ENCODE results near the gene ZNF835.
"Not testable (repeated sequence)": the region's sequence is repeated elsewhere in the genome, so short reads cannot be mapped to it uniquely, and the experiment has no call there.

The ZNF835 gene

DNA sequence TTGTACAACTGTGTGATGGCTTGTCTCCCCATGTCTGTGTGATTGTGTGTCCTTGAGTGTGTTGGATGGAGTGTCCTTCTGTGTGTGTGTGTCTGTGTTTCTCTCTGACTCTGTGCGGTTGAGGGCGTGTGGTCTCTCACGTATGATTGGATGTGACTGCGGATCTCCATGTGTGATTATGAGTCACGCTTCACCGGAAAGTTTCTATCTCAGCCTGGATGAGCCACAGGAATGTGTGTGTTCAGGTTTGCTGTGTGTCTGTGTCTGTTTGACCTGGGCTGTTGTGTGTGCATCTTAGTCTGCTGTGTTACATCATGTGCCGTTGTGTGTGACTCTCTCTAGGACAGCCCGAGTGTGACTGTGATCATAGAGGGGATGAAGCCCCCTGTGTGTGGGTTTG is 15.5 kb upstream of the ZNF835 start:
- ATAC-seq (ENCODE audit: insufficient read depth, low read depth) (no peak), DNase-seq (no peak)
- Histone ChIP-seq H3K4me2 (ENCODE audit: insufficient read depth, low read length) (no peak overlapping the region), H3K36me3 (ENCODE audit: insufficient read depth, low read length) (no peaks in the 10 kb centered on the region), H3K79me2 (ENCODE audit: insufficient read depth, low read length) (no peaks in the 10 kb centered on the region), H2AFZ (ENCODE audit: low read depth, low read length) (no peak overlapping the region), H3K9me3 (ENCODE audit: insufficient read depth, low read length, severe bottlenecking) (no peaks in the 10 kb centered on the region), H3K27ac (ENCODE audit: low read length) (no peak overlapping the region), H3K4me1 (ENCODE audit: insufficient read depth, low read length) (no peaks in the 10 kb centered on the region), H4K20me1 (ENCODE audit: insufficient read depth, low read length) (no peaks in the 10 kb centered on the region), H3K27me3 (ENCODE audit: insufficient read depth, low read length, poor library complexity) (no peaks in the 10 kb centered on the region), H3K4me3 (ENCODE audit: low read depth in 1 of 2, low read length in 2 of 2) (no peak overlapping the region), H3K9ac (ENCODE audit: low read depth, low read length) (no peak overlapping the region)
- no peak for TF ChIP-seq EZH2 (IDR thresholded peaks at IDR 0.05; ENCODE audit: borderline replicate concordance, low read depth, low read length, severe bottlenecking)
- TF ChIP-seq, protein P1, sequence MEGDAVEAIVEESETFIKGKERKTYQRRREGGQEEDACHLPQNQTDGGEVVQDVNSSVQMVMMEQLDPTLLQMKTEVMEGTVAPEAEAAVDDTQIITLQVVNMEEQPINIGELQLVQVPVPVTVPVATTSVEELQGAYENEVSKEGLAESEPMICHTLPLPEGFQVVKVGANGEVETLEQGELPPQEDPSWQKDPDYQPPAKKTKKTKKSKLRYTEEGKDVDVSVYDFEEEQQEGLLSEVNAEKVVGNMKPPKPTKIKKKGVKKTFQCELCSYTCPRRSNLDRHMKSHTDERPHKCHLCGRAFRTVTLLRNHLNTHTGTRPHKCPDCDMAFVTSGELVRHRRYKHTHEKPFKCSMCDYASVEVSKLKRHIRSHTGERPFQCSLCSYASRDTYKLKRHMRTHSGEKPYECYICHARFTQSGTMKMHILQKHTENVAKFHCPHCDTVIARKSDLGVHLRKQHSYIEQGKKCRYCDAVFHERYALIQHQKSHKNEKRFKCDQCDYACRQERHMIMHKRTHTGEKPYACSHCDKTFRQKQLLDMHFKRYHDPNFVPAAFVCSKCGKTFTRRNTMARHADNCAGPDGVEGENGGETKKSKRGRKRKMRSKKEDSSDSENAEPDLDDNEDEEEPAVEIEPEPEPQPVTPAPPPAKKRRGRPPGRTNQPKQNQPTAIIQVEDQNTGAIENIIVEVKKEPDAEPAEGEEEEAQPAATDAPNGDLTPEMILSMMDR (IDR thresholded peaks at IDR 0.05; ENCODE audit: borderline replicate concordance, extremely low read depth, low read length, poor library complexity, severe bottlenecking), result no peak

DNA sequence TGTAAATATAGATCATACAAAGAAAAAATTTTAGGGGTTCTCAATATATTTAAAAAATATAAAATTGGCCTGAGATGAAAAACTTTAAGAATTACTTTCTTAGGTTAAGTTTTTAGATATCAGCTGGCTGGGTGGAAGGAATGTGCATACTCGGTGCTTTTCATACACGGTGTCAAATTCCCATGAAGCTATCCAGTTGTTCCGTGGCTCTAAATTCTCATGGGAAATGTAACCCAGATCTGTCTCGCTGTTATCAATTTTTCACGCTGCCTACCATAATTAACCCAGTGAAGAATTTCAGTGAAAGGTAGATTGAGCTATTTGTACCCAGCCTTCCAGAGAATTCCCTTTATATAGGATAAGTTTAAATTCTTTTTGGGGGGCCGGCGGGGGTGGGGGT is 11.6 kb upstream of the ZNF835 start:
- Histone ChIP-seq H3K36me3 (ENCODE audit: insufficient read depth, low read length) (no peaks in the 10 kb centered on the region), H3K9me3 (ENCODE audit: insufficient read depth, low read length, severe bottlenecking) (no peaks in the 10 kb centered on the region), H3K4me2 (ENCODE audit: insufficient read depth, low read length) (no peak overlapping the region), H3K79me2 (ENCODE audit: insufficient read depth, low read length) (no peaks in the 10 kb centered on the region), H3K4me1 (ENCODE audit: insufficient read depth, low read length) (no peaks in the 10 kb centered on the region), H3K9ac (ENCODE audit: low read depth, low read length) (no peak overlapping the region), H4K20me1 (ENCODE audit: insufficient read depth, low read length) (no peaks in the 10 kb centered on the region), H2AFZ (ENCODE audit: low read depth, low read length) (no peak overlapping the region), H3K4me3 (ENCODE audit: low read depth in 1 of 2, low read length in 2 of 2) (no peak overlapping the region), H3K27me3 (ENCODE audit: insufficient read depth, low read length, poor library complexity) (no peaks in the 10 kb centered on the region), H3K27ac (ENCODE audit: low read length) (no peak overlapping the region)
- ATAC-seq (ENCODE audit: insufficient read depth, low read depth), result no peak
- TF ChIP-seq, protein P1 (IDR thresholded peaks at IDR 0.05; ENCODE audit: borderline replicate concordance, extremely low read depth, low read length, poor library complexity, severe bottlenecking), result no peak
- TF ChIP-seq EZH2 (IDR thresholded peaks at IDR 0.05; ENCODE audit: borderline replicate concordance, low read depth, low read length, severe bottlenecking), result no peak
- DNase-seq, result no peak

DNA sequence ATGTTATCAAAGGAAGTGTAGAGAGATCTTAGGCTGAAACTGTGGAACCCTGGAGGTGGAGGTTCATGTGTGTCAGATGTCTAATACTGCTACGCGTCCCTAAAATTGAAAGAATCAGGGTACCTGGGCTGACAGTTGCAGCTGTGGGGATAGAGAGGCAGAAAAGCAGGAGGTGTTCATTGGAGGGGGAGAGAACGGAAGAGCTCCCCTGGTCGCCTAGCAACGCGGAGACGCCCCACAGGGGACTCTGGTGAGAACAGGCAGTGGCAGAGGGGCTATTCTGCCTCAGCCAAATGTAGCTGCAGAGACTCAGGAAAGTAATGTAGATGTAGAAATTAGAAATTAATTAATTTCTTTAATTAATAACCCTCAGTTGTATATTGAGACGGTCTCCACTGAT is 10.1 kb upstream of the ZNF835 start:
- no peak for ATAC-seq (ENCODE audit: insufficient read depth, low read depth)
- H3K4me3 ChIP-seq (ENCODE audit: low read depth in 1 of 2, low read length in 2 of 2), result no peak overlapping the region
- no peaks in the 10 kb centered on the region for H3K4me1 ChIP-seq (ENCODE audit: insufficient read depth, low read length)
- no peaks in the 10 kb centered on the region for H4K20me1 ChIP-seq (ENCODE audit: insufficient read depth, low read length)
- H3K27ac ChIP-seq (ENCODE audit: low read length), result no peak overlapping the region
- no peaks in the 10 kb centered on the region for H3K27me3 ChIP-seq (ENCODE audit: insufficient read depth, low read length, poor library complexity)
- no peak overlapping the region for H2AFZ ChIP-seq (ENCODE audit: low read depth, low read length)
- H3K9me3 ChIP-seq (ENCODE audit: insufficient read depth, low read length, severe bottlenecking), result no peaks in the 10 kb centered on the region
- no peak overlapping the region for H3K9ac ChIP-seq (ENCODE audit: low read depth, low read length)
- H3K4me2 ChIP-seq (ENCODE audit: insufficient read depth, low read length), result no peak overlapping the region
- H3K79me2 ChIP-seq (ENCODE audit: insufficient read depth, low read length), result no peaks in the 10 kb centered on the region
- TF ChIP-seq, protein P1 (IDR thresholded peaks at IDR 0.05; ENCODE audit: borderline replicate concordance, extremely low read depth, low read length, poor library complexity, severe bottlenecking), result no peak
- TF ChIP-seq EZH2 (IDR thresholded peaks at IDR 0.05; ENCODE audit: borderline replicate concordance, low read depth, low read length, severe bottlenecking), result no peak
- no peaks in the 10 kb centered on the region for H3K36me3 ChIP-seq (ENCODE audit: insufficient read depth, low read length)
- no peak for DNase-seq

DNA sequence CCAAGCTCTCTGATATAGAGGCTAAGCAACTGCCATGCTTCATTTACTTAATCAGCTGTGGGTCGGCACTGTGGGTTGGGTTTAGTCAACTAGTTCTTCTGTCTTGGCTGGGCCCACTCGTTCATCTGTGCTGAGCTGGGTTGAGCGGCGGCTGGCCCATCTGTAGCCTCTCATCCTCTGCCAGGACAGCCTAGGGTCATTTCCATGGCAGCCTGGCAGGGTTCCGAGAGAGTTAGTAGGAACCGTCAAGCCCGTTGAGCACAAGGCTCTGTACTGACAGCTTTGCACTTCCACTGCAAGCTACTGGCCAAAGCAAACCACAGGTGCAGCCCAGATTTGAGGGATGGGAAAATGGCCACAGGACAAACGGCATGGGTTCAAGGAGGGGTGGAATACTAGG is 6.6 kb upstream of the ZNF835 start:
- Histone ChIP-seq H3K79me2 (ENCODE audit: insufficient read depth, low read length) (no peaks in the 10 kb centered on the region), H3K9ac (ENCODE audit: low read depth, low read length) (no peak overlapping the region), H3K36me3 (ENCODE audit: insufficient read depth, low read length) (no peaks in the 10 kb centered on the region), H2AFZ (ENCODE audit: low read depth, low read length) (no peak overlapping the region; the same call in 1 of the 2 replicates), H3K4me3 (ENCODE audit: low read depth in 1 of 2, low read length in 2 of 2) (no peak overlapping the region), H4K20me1 (ENCODE audit: insufficient read depth, low read length) (no peaks in the 10 kb centered on the region), H3K27me3 (ENCODE audit: insufficient read depth, low read length, poor library complexity) (no peaks in the 10 kb centered on the region), H3K4me2 (ENCODE audit: insufficient read depth, low read length) (no peak overlapping the region), H3K4me1 (ENCODE audit: insufficient read depth, low read length) (no peaks in the 10 kb centered on the region), H3K27ac (ENCODE audit: low read length) (no peak overlapping the region), H3K9me3 (ENCODE audit: insufficient read depth, low read length, severe bottlenecking) (no peaks in the 10 kb centered on the region)
- TF ChIP-seq, protein P1 (IDR thresholded peaks at IDR 0.05; ENCODE audit: borderline replicate concordance, extremely low read depth, low read length, poor library complexity, severe bottlenecking), result no peak
- TF ChIP-seq EZH2 (IDR thresholded peaks at IDR 0.05; ENCODE audit: borderline replicate concordance, low read depth, low read length, severe bottlenecking), result no peak
- DNase-seq (no peak), ATAC-seq (ENCODE audit: insufficient read depth, low read depth) (no peak)

DNA sequence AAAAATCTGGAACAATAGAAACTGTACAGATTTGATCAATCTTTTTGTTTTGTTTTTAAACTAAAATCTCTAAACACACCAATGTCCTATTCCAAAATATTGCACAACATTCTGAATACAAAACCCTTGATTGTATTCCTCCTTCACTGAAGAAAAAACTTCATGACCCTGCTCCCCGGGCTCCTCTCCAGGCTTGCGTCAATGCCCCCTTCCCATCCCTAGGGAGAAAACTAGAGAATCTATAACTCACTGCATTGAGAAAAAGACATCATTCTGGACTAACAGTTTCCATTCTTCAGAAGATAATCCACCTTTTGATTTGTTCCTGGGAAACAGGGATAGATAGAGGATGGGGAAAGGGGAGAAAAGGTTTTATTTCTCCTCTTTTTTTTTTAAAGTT is 1.1 kb upstream of the ZNF835 start:
- H3K4me1 ChIP-seq (ENCODE audit: insufficient read depth, low read length); H3K9ac ChIP-seq (ENCODE audit: low read depth, low read length); H2AFZ ChIP-seq (ENCODE audit: low read depth, low read length); DNase-seq; H3K27ac ChIP-seq (ENCODE audit: low read length); H4K20me1 ChIP-seq (ENCODE audit: insufficient read depth, low read length); ATAC-seq (ENCODE audit: insufficient read depth, low read depth); H3K79me2 ChIP-seq (ENCODE audit: insufficient read depth, low read length); H3K4me3 ChIP-seq (ENCODE audit: low read depth in 1 of 2, low read length in 2 of 2); H3K27me3 ChIP-seq (ENCODE audit: insufficient read depth, low read length, poor library complexity); H3K9me3 ChIP-seq (ENCODE audit: insufficient read depth, low read length, severe bottlenecking); H3K36me3 ChIP-seq (ENCODE audit: insufficient read depth, low read length); H3K4me2 ChIP-seq (ENCODE audit: insufficient read depth, low read length): not testable (repeated sequence)
